Lung (tissue), 12 donors: ENCODE measurements around the gene RIC8A. TPM values are rescaled to one million over a fixed set of nuclear protein-coding genes. Genes with fewer than 3 reads are reported as not detected.

Source experiments
- ATAC-seq: fragments of 200-7000 bp; cut with Tn5 transposase; one replicate; pipeline ENCODE4 v1.9.1; 2020; ENCODE audit warnings: moderate number of reproducible peaks; ENCODE audit not compliant: insufficient read depth, low FRiP score
- DNase-seq, 3 donors: peaks; one replicate each; pipeline ENCODE4 v3.0.0-alpha.2; 2013 to 2017
- H3K27ac ChIP-seq, 2 donors: one replicate each; pipeline ENCODE4 v1.5.1; 2013; ENCODE audit warnings: mild to moderate bottlenecking in 2 of 2, moderate library complexity in 2 of 2, control low read depth in 1 of 2, inconsistent platforms in 1 of 2, low read depth in 1 of 2, low read length in 1 of 2
- H3K27me3 ChIP-seq, 3 donors: one replicate each; pipeline ENCODE4 v1.5.1; 2013; ENCODE audit warnings: low read length in 2 of 3; ENCODE audit not compliant: control insufficient read depth in 3 of 3, insufficient read depth in 3 of 3
- H3K36me3 ChIP-seq, 4 donors: one replicate each; pipeline ENCODE4 v1.5.1; 2013; ENCODE audit warnings: low read length in 4 of 4, mild to moderate bottlenecking in 1 of 4, moderate library complexity in 1 of 4; ENCODE audit not compliant: control insufficient read depth in 4 of 4, insufficient read depth in 4 of 4
- H3K4me1 ChIP-seq, 5 donors: one replicate each; pipeline ENCODE4 v1.5.1; 2013; ENCODE audit warnings: low read length in 5 of 5, mild to moderate bottlenecking in 2 of 5, moderate library complexity in 1 of 5; ENCODE audit not compliant: control insufficient read depth in 5 of 5, insufficient read depth in 5 of 5
- H3K4me3 ChIP-seq: one replicate; pipeline ENCODE4 v1.5.1; 2013; ENCODE audit warnings: mild to moderate bottlenecking, control low read depth, moderate library complexity
- H3K9ac ChIP-seq, 2 donors: one replicate each; pipeline ENCODE4 v1.5.1; 2013; ENCODE audit warnings: low read length in 2 of 2, control low read depth in 1 of 2; ENCODE audit not compliant: insufficient read depth in 1 of 2
- H3K9me3 ChIP-seq, 4 donors: one replicate each; pipeline ENCODE4 v1.5.1; 2013; ENCODE audit warnings: low read length in 3 of 4, mild to moderate bottlenecking in 1 of 4, moderate library complexity in 1 of 4; ENCODE audit not compliant: control insufficient read depth in 4 of 4, insufficient read depth in 3 of 4
- CTCF ChIP-seq: IDR thresholded peaks from 2 replicates; pipeline ENCODE4 v1.5.1; 2012; ENCODE audit warnings: mild to moderate bottlenecking; ENCODE audit errors: control extremely low read depth, extremely low read depth
- WGBS, 2 donors: extraction: QIAGEN DNeasy Blood & Tissue Kit; methylation state at CpG; one replicate each; pipeline ENCODE4 v1.1.7; 2013; 5-methylcytosine and 5-hydroxymethylcytosine counted together
- polyA plus RNA-seq, 2 donors: library from polyadenylated mRNA; stranded (reverse); fragments of 200-250 nt; gene quantifications; one replicate each; pipeline ENCODE4 v1.2.1, GENCODE V29; 2013
- total RNA-seq, 2 donors: library from RNA; depleted of rRNA in 1 of 2; stranded (reverse); fragments of >200 nt in 1 of 2; gene quantifications; one replicate each; pipeline ENCODE4 v1.2.1, GENCODE V29; 2014 to 2021
- donor health status: control.
- donor health status: control.
- donor health status: Bipolar disorder and iron deficiency.
- donor health status: healthy.
- donor health status: DM: yes; HTN: yes; CAD: no.

Gene RIC8A
- total and polyA plus RNA-seq, 4 donors: 52.1 to 122 (median 93.6) TPM

- Histone ChIP-seq H3K9me3 (no peaks in the 10 kb centered on the region), H3K4me3 (no peak overlapping the region), H3K27ac (no peak overlapping the region), H3K27me3 (no peaks in the 10 kb centered on the region), H3K9ac (no peak overlapping the region), H3K4me1 (peaks cover 0 to 10% (median 9%) of the 10 kb centered on the region in 5 donors), H3K36me3 (peaks cover 0 to 26% (median 16%) of the 10 kb centered on the region in 4 donors)
- no peak for DNase-seq
- 86 to 89% methylated on average over 7 of the region's 7 CpGs for WGBS, 2 donors
- no peak for ATAC-seq
- TF ChIP-seq CTCF: no peak
Measured at GRCh38 chr11:203056-203944, 4.2 kb upstream of the RIC8A start.

GRCh38 chr11:203945-204586 lies 3.4 kb upstream of the RIC8A start:
- Histone ChIP-seq H3K27ac (no peak overlapping the region), H3K36me3 (peaks cover 0 to 26% (median 16%) of the 10 kb centered on the region in 4 donors), H3K4me3 (no peak overlapping the region), H3K4me1 (peaks cover 0 to 12% (median 9%) of the 10 kb centered on the region in 5 donors), H3K9me3 (no peaks in the 10 kb centered on the region), H3K9ac (no peak overlapping the region), H3K27me3 (no peaks in the 10 kb centered on the region)
- 92 to 95% methylated on average over 4 of the region's 4 CpGs for WGBS, 2 donors
- no peak for TF ChIP-seq CTCF
- ATAC-seq (no peak), DNase-seq (no peak)

GRCh38 chr11:204587-205109 lies 2.9 kb upstream of the RIC8A start:
- Histone ChIP-seq H3K27ac (peak overlapping the region in 1 of 2 donors; percentile 1), H3K9me3 (no peaks in the 10 kb centered on the region), H3K4me3 (no peak overlapping the region), H3K4me1 (peaks cover 0 to 17% (median 13%) of the 10 kb centered on the region in 5 donors), H3K36me3 (peaks cover 0 to 26% (median 17%) of the 10 kb centered on the region in 4 donors), H3K27me3 (no peaks in the 10 kb centered on the region), H3K9ac (no peak overlapping the region)
- ATAC-seq (no peak), DNase-seq (no peak)
- 90 to 91% methylated on average over 12 of the region's 12 CpGs for WGBS, 2 donors
- TF ChIP-seq CTCF: no peak
